Psoas muscle (tissue), 8 donors: ENCODE results near the gene DAP. TPM values are rescaled to one million over a fixed set of nuclear protein-coding genes. Genes with fewer than 3 reads are reported as not detected.

Experiments
- ATAC-seq, 4 donors: fragments of 200-7000 bp; cut with Tn5 transposase; one replicate each; pipeline ENCODE4 v1.9.1; 2020; ENCODE audit warnings: moderate library complexity in 3 of 4, mild to moderate bottlenecking in 2 of 4
- DNase-seq, 2 donors: peaks; one replicate each; pipeline ENCODE4 v3.0.0-alpha.2; 2020
- H3K27ac ChIP-seq: fragments of 200-600 bp; one replicate; pipeline ENCODE4 v1.8.0; 2022
- H3K27me3 ChIP-seq, 3 donors: fragments of 200-600 bp in 1 of 3; one replicate each; pipeline versions ENCODE4 v1.6.1 to v1.8.0; 2013 to 2022; ENCODE audit warnings: low read length in 2 of 3, mild to moderate bottlenecking in 2 of 3, moderate library complexity in 1 of 3; ENCODE audit not compliant: insufficient read depth in 3 of 3
- H3K36me3 ChIP-seq, 2 donors: fragments of 200-600 bp in 1 of 2; one replicate each; pipeline versions ENCODE4 v1.6.1 to v1.8.0; 2013 to 2022; ENCODE audit warnings: low read depth in 1 of 2, mild to moderate bottlenecking in 1 of 2, moderate library complexity in 1 of 2; ENCODE audit not compliant: insufficient read depth in 1 of 2
- H3K4me1 ChIP-seq: fragments of 200-600 bp; one replicate; pipeline ENCODE4 v1.8.0; 2022
- H3K4me3 ChIP-seq: fragments of 200-600 bp; one replicate; pipeline ENCODE4 v1.8.0; 2022; ENCODE audit warnings: mild to moderate bottlenecking
- H3K9me3 ChIP-seq: fragments of 200-600 bp; one replicate; pipeline ENCODE4 v1.8.0; 2022
- WGBS, 3 donors: extraction: QIAGEN DNeasy Blood & Tissue Kit; methylation state at CpG; one replicate each; pipeline versions ENCODE4 v1.1.6 to v1.1.7; 2013; 5-methylcytosine and 5-hydroxymethylcytosine counted together
- intact Hi-C, 2 donors: fragments of 100-400 bp; cut with DNase I; formaldehyde crosslinking; loops; one replicate each; pipeline versions ENCODE4 v1.11.0 to v1.14.2; 2022
- polyA plus RNA-seq, 3 donors: library from polyadenylated mRNA; stranded (reverse); fragments of 200-250 nt; gene quantifications; one replicate each; pipeline ENCODE4 v1.2.3, GENCODE V29; 2013
- total RNA-seq, 4 donors: library from RNA; stranded (reverse); fragmentation: NEBNext Ultra II Directional in 2 of 4; extraction: Animal tissue kit (Norgen Biotek cat#: 25700) in 2 of 4; gene quantifications; one replicate each; pipeline versions ENCODE4 v1.2.1 to v1.2.4, GENCODE V29; 2021 to 2023
- TF ChIP-seq, protein P1 (sequence below): fragments of 200-600 bp; IDR thresholded peaks from one replicate; pipeline ENCODE4 v1.8.0; 2022; ENCODE audit warnings: antibody characterized with exemption
- donor health status: healthy with polysubstance abuse.
- donor health status: DM: no; HTN: no; CAD: no; lungs with moderate emphysema.
- donor health status: Bipolar disorder and iron deficiency.
- donor health status: healthy.
- donor health status: DM: yes; HTN: yes; CAD: no.
- donor health status: DM: no; HTN: no; CAD: no.
- donor health status: DM: no; HTN: no; CAD: no.
- donor health status: DM: yes; HTN: yes; CAD: no.

The DAP gene
- total and polyA plus RNA-seq, 7 donors = 3.6 to 8.1 (median 5.1) TPM

GRCh38 chr5:10689391-10690081 lies 71.5 kb downstream of the DAP start:
- Histone ChIP-seq H3K36me3 (no peaks in the 10 kb centered on the region), H3K9me3 (no peaks in the 10 kb centered on the region), H3K4me3 (no peak overlapping the region), H3K4me1 (no peaks in the 10 kb centered on the region), H3K27me3 (peaks cover 0 to 2% (median 0%) of the 10 kb centered on the region in 3 donors), H3K27ac (no peak overlapping the region)
- TF ChIP-seq, protein P1, sequence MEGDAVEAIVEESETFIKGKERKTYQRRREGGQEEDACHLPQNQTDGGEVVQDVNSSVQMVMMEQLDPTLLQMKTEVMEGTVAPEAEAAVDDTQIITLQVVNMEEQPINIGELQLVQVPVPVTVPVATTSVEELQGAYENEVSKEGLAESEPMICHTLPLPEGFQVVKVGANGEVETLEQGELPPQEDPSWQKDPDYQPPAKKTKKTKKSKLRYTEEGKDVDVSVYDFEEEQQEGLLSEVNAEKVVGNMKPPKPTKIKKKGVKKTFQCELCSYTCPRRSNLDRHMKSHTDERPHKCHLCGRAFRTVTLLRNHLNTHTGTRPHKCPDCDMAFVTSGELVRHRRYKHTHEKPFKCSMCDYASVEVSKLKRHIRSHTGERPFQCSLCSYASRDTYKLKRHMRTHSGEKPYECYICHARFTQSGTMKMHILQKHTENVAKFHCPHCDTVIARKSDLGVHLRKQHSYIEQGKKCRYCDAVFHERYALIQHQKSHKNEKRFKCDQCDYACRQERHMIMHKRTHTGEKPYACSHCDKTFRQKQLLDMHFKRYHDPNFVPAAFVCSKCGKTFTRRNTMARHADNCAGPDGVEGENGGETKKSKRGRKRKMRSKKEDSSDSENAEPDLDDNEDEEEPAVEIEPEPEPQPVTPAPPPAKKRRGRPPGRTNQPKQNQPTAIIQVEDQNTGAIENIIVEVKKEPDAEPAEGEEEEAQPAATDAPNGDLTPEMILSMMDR = peak; percentile 16
- ATAC-seq (peak in 1 of 4 donors; percentile 21), DNase-seq (no peak)
- 82 to 90% (median 89%) methylated on average over 11 of the region's 11 CpGs for WGBS, 3 donors
- intact Hi-C loops = loop anchor here in 1 of 2 donors (5.0 to 10.0 kb wide), 2 partner anchors 495 to 1333 kb away; no protein-coding TSS in a partner anchor

- intact Hi-C loops = no loop called here
- ATAC-seq (no peak), DNase-seq (no peak)
- Histone ChIP-seq H3K4me1 (no peaks in the 10 kb centered on the region), H3K9me3 (no peaks in the 10 kb centered on the region), H3K27ac (no peak overlapping the region), H3K4me3 (no peak overlapping the region), H3K36me3 (no peaks in the 10 kb centered on the region), H3K27me3 (peaks cover 0 to 2% (median 0%) of the 10 kb centered on the region in 3 donors)
- TF ChIP-seq, protein P1 = no peak
- WGBS, 3 donors = 97 to 99% (median 98%) methylated on average over 13 of the region's 13 CpGs
Measured at GRCh38 chr5:10688651-10689171, 72.3 kb downstream of the DAP start.

DNA sequence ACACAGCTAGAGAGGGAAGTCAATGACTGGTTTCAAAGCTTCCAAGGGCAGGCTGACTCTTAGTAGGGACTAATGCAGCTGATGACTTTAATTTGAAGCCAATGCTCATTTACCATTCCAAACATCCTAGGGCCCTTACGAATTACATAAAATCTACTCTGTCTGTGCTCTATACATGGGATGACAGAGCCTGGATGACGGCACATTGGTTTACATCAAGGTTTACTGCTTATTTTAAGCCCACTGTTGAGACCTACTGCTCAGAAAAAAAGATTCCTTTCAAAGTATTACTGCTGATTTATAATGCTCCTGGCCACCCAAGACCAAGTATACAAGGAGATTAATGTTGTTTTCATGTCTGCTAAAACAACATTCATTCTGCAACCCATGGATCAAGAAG lies 74.1 kb downstream of the DAP start:
- Histone ChIP-seq H3K27me3 (no peaks in the 10 kb centered on the region), H3K9me3 (no peaks in the 10 kb centered on the region), H3K4me3 (no peak overlapping the region), H3K36me3 (no peaks in the 10 kb centered on the region), H3K27ac (no peak overlapping the region), H3K4me1 (no peaks in the 10 kb centered on the region)
- no peak for DNase-seq
- TF ChIP-seq, protein P1 = no peak
- intact Hi-C loops = no loop called here
- ATAC-seq = no peak
- WGBS, 3 donors = 97% methylated on average over 2 of the region's 2 CpGs

GRCh38 chr5:10685115-10685521 lies 75.9 kb downstream of the DAP start:
- 81 to 86% (median 82%) methylated on average over 6 of the region's 6 CpGs for WGBS, 3 donors
- DNase-seq (no peak), ATAC-seq (no peak)
- Histone ChIP-seq H3K27ac (no peak overlapping the region), H3K4me3 (no peak overlapping the region), H3K27me3 (no peaks in the 10 kb centered on the region), H3K36me3 (no peaks in the 10 kb centered on the region), H3K9me3 (no peaks in the 10 kb centered on the region), H3K4me1 (no peaks in the 10 kb centered on the region)
- TF ChIP-seq, protein P1 = no peak
- intact Hi-C loops = no loop called here
